ENCODE measurements around the gene ADAMTS10.

- TF ChIP-seq CTCF (IDR thresholded peaks at IDR 0.05 in 2 of 3, conservative IDR thresholded peaks at IDR 0.05 in 1 of 3; ENCODE audit: borderline replicate concordance in 1 of 3, insufficient read depth in 1 of 3, low read depth in 2 of 3, low read length in 2 of 3) (no peak), ZNF274 (IDR thresholded peaks at IDR 0.05; ENCODE audit: low read depth, low read length) (no peak), MAX (IDR thresholded peaks at IDR 0.05) (no peak)
Measured at GRCh38 chr19:8561075-8561764, 49.3 kb downstream of the ADAMTS10 start.
